ENCODE data around the gene WRAP53. TPM values are rescaled to one million over a fixed set of nuclear protein-coding genes. Genes with fewer than 3 reads are reported as not detected.
A peak's percentile ranks its signal among the peaks of the same experiment; 100 is the strongest.
"Not testable (repeated sequence)": the region's sequence is repeated elsewhere in the genome, so short reads cannot be mapped to it uniquely, and the experiment has no call there.

Gene WRAP53
- 1 to 10 TPM; 1.9 to 3.8 (median 3.0) TPM for total RNA-seq
- long read RNA-seq = 0 reads

DNA sequence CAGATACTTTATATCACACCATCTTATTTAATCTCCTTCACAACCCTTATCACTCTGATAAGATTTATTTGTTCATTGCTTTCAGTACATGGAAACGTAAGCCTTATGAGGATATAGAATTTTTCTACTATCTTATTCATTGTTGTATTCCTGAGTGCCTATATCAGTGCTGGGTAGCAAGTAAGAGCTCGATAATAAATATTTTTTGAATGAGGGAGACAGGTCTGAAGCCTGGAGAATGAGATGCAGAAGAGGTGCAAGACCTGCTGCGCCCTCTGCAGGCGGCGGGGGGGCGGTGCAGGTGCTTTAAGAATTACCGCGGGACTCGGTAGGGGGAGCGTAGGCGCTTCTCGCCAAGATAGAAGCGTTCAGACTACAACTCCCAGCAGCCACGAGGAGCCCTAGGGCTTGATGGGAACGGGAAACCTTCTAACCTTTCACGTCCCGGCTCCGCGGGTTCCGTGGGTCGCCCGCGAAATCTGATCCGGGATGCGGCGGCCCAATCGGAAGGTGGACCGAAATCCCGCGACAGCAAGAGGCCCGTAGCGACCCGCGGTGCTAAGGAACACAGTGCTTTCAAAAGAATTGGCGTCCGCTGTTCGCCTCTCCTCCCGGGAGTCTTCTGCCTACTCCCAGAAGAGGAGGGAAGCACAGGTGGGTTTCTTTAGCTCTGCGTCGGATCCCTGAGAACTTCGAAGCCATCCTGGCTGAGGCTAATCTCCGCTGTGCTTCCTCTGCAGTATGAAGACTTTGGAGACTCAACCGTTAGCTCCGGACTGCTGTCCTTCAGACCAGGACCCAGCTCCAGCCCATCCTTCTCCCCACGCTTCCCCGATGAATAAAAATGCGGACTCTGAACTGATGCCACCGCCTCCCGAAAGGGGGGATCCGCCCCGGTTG lies at the start of gene WRAP53:
TSS of gene WRAP53 (plus strand) at position 570 of the 900 bp plus-strand sequence. CDS start at position 742, 172 bp downstream.
- Histone ChIP-seq H3K4me3 (peak within 1 kb of the TSS; percentile 69 to 94 (median 88)), H3K36me3 (no peaks in the 10 kb centered on the region), H3K27me3 (no peaks in the 10 kb centered on the region), H3K9me3 (no peaks in the 10 kb centered on the region), H3K4me1 (peaks cover 0 to 22% (median 10%) of the 10 kb centered on the region in 4 donors), H3K27ac (peak within 1 kb of the TSS; percentile 90 to 98 (median 93))
- ATAC-seq (peak; percentile 86 to 95 (median 89)), DNase-seq (peak; percentile 95 to 98 (median 97))
- WGBS (ENCODE audit: insufficient coverage, low coverage, low lambda C conversion rate, missing lambda C conversion rate) = 0% methylated on average over 8 of the region's 51 CpGs
- intact Hi-C loops (cut with DNase I) = loop anchor here (10.0 kb wide), 1 partner anchor 53 kb away; the partner anchor contains the start of gene SHBG (in 2 of the 2)
- peak; percentile 23 for TF ChIP-seq POLR2A (IDR thresholded peaks at IDR 0.05)
- TF ChIP-seq, protein P1, sequence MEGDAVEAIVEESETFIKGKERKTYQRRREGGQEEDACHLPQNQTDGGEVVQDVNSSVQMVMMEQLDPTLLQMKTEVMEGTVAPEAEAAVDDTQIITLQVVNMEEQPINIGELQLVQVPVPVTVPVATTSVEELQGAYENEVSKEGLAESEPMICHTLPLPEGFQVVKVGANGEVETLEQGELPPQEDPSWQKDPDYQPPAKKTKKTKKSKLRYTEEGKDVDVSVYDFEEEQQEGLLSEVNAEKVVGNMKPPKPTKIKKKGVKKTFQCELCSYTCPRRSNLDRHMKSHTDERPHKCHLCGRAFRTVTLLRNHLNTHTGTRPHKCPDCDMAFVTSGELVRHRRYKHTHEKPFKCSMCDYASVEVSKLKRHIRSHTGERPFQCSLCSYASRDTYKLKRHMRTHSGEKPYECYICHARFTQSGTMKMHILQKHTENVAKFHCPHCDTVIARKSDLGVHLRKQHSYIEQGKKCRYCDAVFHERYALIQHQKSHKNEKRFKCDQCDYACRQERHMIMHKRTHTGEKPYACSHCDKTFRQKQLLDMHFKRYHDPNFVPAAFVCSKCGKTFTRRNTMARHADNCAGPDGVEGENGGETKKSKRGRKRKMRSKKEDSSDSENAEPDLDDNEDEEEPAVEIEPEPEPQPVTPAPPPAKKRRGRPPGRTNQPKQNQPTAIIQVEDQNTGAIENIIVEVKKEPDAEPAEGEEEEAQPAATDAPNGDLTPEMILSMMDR (IDR thresholded peaks at IDR 0.05) = peak; percentile 99 to 100 (median 100)

DNA sequence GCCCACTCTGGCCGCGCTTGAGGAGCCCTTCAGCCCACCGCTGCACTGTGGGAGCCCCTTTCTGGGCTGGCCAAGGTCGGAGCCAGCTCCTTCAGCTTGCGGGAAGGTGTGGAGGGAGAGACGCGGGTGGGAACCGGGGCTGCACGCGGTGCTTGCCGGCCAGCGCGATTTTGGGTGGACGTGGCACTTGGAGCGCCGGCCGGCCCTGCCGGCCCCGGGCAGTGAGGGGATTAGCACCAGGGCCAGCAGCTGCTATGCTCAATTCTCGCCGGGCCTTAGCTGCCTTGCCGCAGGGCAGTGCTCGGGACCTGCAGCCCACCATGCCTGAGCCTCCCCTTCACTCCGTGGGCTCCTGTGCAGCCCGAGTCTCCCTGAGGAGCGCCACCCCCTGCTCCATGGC lies 47.5 kb upstream of the WRAP53 start:
- H3K9me3 ChIP-seq = no peaks in the 10 kb centered on the region
- no peak overlapping the region for H3K4me3 ChIP-seq
- ATAC-seq (no peak), DNase-seq (no peak)
- no peak overlapping the region for H3K27ac ChIP-seq
- WGBS (ENCODE audit: insufficient coverage, low coverage, low lambda C conversion rate, missing lambda C conversion rate) = no CpG with 5 or more reads among the region's 26 CpGs
- TF ChIP-seq, protein P1 (IDR thresholded peaks at IDR 0.05) = no peak
- TF ChIP-seq POLR2A (IDR thresholded peaks at IDR 0.05) = no peak
- H3K4me1 ChIP-seq = no peaks in the 10 kb centered on the region
- no peaks in the 10 kb centered on the region for H3K36me3 ChIP-seq
- intact Hi-C loops (cut with DNase I) = no loop called here
- no peaks in the 10 kb centered on the region for H3K27me3 ChIP-seq

DNA sequence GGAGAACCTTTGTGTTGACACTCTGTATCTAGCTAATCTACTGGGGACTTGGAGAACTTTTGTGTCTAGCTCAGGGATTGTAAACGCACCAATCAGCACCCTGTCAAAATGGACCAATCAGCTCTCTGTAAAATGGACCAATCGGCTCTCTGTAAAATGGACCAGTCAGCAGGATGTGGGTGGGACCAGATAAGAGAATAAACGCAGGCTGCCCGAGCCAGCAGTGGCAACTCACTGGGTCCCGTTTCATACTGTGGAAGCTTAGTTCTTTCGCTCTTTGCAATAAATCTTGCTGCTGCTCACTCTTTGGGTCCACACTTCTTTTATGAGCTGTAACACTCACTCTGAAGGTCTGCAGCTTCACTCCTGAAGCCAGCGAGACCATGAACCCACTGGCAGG lies 46.6 kb upstream of the WRAP53 start:
- H3K36me3 ChIP-seq; intact Hi-C loops (cut with DNase I); H3K27ac ChIP-seq; DNase-seq; H3K4me1 ChIP-seq; ATAC-seq; H3K4me3 ChIP-seq; H3K9me3 ChIP-seq; H3K27me3 ChIP-seq: not testable (repeated sequence)
- WGBS (ENCODE audit: insufficient coverage, low coverage, low lambda C conversion rate, missing lambda C conversion rate) = 51% methylated on average over 5 of the region's 7 CpGs

DNA sequence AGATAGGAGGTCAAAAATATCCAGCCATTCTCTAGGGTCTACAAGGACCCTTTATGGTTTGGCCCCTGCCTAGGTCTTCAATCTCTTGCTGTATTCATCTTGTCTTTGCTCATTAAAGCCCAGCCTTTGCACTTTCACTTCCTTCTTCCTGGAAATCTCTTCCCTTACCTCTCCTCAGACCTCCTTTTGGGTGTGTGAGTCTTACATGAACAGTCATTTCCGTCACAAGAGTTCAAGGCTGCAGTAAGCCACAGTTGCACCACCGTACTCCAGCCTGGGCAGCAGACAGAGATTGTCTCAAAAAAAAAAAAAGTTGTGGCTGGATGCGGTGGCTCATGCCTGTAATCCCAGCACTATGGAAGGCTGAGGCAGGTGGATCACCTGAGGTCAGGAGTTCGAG lies 43.5 kb upstream of the WRAP53 start:
- ATAC-seq = no peak
- intact Hi-C loops (cut with DNase I) = no loop called here
- TF ChIP-seq, protein P1 (IDR thresholded peaks at IDR 0.05) = no peak
- TF ChIP-seq POLR2A (IDR thresholded peaks at IDR 0.05) = no peak
- no peak for DNase-seq
- H3K27ac ChIP-seq = no peak overlapping the region
- H3K27me3 ChIP-seq = no peaks in the 10 kb centered on the region
- H3K9me3 ChIP-seq = no peaks in the 10 kb centered on the region
- WGBS (ENCODE audit: insufficient coverage, low coverage, low lambda C conversion rate, missing lambda C conversion rate) = 43% methylated on average over 4 of the region's 4 CpGs
- no peaks in the 10 kb centered on the region for H3K36me3 ChIP-seq
- no peak overlapping the region for H3K4me3 ChIP-seq
- H3K4me1 ChIP-seq = no peaks in the 10 kb centered on the region

DNA sequence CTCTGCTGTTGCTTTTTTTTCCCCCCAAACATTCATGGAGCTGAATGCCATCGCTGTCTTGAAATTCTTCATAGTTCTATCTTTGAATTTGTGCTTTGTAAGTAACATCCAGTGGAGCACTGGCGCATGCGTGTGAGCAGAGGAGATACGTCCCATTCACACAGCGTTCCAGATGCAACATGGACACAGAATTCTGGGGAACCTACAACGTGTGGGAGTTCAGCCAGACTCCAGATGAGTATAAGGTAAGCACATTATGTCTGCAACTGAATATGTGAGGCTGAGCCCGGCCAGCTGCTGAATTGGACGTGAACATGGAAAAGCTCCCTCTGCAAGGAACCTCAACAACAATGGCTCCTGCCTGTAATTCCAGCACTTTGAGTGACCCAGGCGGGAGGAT lies 41.8 kb upstream of the WRAP53 start:
- Histone ChIP-seq H3K27ac (no peak overlapping the region), H3K27me3 (no peaks in the 10 kb centered on the region), H3K4me1 (peaks cover 0 to 12% (median 4%) of the 10 kb centered on the region in 4 donors), H3K9me3 (no peaks in the 10 kb centered on the region), H3K36me3 (no peaks in the 10 kb centered on the region), H3K4me3 (no peak overlapping the region)
- no peak for TF ChIP-seq POLR2A (IDR thresholded peaks at IDR 0.05)
- TF ChIP-seq, protein P1 (IDR thresholded peaks at IDR 0.05) = no peak
- WGBS (ENCODE audit: insufficient coverage, low coverage, low lambda C conversion rate, missing lambda C conversion rate) = 91% methylated on average over 7 of the region's 9 CpGs
- DNase-seq (no peak), ATAC-seq (no peak)
- intact Hi-C loops (cut with DNase I) = no loop called here
